ENCODE data around the gene ADAMTSL4.

The ADAMTSL4 gene

GRCh38 chr1:150555198-150555970 lies 6.2 kb downstream of the ADAMTSL4 start:
- no peak overlapping the region for H3K4me3 ChIP-seq (ENCODE audit: low read depth, low read length)
- DNase-seq (ENCODE audit: low read depth) = no peak
- TF ChIP-seq CTCF (conservative IDR thresholded peaks at IDR 0.05; ENCODE audit: low read depth, low read length) = no peak

GRCh38 chr1:150555971-150556865 lies 7.0 kb downstream of the ADAMTSL4 start:
- H3K4me3 ChIP-seq (ENCODE audit: low read depth, low read length) = no peak overlapping the region
- DNase-seq (ENCODE audit: low read depth) = no peak

GRCh38 chr1:150557065-150557600 lies 7.9 kb downstream of the ADAMTSL4 start:
- no peak overlapping the region for H3K4me3 ChIP-seq (ENCODE audit: low read depth, low read length)
- no peak for TF ChIP-seq CTCF (conservative IDR thresholded peaks at IDR 0.05; ENCODE audit: low read depth, low read length)
- DNase-seq (ENCODE audit: low read depth) = no peak

More at GRCh38 chr1:150555971-150556865, 7.0 kb downstream of the ADAMTSL4 start:
- TF ChIP-seq CTCF (conservative IDR thresholded peaks at IDR 0.05; ENCODE audit: low read depth, low read length) = no peak

GRCh38 chr1:150557813-150558212 lies 8.6 kb downstream of the ADAMTSL4 start:
- TF ChIP-seq CTCF (conservative IDR thresholded peaks at IDR 0.05; ENCODE audit: low read depth, low read length) = no peak
- H3K4me3 ChIP-seq (ENCODE audit: low read depth, low read length) = no peak overlapping the region

GRCh38 chr1:150558303-150558704 lies 9.1 kb downstream of the ADAMTSL4 start:
- no peak overlapping the region for H3K4me3 ChIP-seq (ENCODE audit: low read depth, low read length)
- TF ChIP-seq CTCF (conservative IDR thresholded peaks at IDR 0.05; ENCODE audit: low read depth, low read length) = no peak
- no peak for DNase-seq (ENCODE audit: low read depth)

More at GRCh38 chr1:150557813-150558212, 8.6 kb downstream of the ADAMTSL4 start:
- no peak for DNase-seq (ENCODE audit: low read depth)

GRCh38 chr1:150558761-150559655 lies 9.8 kb downstream of the ADAMTSL4 start:
- DNase-seq (ENCODE audit: low read depth) = no peak
- TF ChIP-seq CTCF (conservative IDR thresholded peaks at IDR 0.05; ENCODE audit: low read depth, low read length) = no peak
- no peak overlapping the region for H3K4me3 ChIP-seq (ENCODE audit: low read depth, low read length)
